ENCODE data around the gene ATE1.
"Not testable (repeated sequence)": the region's sequence is repeated elsewhere in the genome, so short reads cannot be mapped to it uniquely, and the experiment has no call there.

ATE1 gene

DNA sequence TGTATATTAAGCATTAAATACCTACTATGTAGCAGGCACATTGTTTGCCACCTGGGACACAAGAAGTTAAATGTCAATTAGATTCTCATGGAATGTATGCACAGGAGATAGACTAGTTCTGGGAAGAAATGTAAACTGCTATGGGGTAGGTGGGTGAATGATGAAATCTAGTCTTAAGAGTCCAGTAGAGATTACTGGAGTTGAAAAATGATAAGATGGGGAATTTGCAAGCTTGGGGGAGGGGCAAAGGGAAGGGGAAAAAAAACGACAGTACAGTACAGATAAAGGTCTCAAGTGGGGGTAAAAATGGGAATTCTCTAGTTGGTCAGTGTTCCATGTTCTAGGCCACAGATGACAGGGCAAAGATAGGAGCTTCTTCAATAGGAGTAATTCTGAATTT, 94.4 kb downstream of the ATE1 start:
- in situ Hi-C loops (cut with MboI; ENCODE audit: low sequenced_read_pairs), result no loop called here

DNA sequence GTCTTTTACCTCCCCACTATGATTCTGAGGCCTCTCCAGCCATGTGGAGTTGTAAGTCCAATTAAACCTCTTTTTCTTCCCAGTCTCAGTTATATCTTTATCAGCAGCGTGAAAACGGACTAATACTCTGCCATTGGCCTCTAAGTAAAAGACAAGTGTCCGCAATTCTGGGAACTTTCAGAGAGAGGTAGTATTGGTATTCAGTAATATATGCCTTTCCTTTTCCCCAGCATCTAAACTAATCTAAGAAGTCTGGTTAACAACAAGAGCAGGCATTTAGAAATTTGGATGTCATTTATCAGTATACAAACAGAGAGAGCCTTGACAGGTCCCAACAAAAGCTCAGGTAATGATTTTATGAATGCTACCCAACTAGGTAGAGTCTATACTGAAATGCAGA, 95.2 kb downstream of the ATE1 start:
- in situ Hi-C loops (cut with MboI; ENCODE audit: low sequenced_read_pairs), result no loop called here

DNA sequence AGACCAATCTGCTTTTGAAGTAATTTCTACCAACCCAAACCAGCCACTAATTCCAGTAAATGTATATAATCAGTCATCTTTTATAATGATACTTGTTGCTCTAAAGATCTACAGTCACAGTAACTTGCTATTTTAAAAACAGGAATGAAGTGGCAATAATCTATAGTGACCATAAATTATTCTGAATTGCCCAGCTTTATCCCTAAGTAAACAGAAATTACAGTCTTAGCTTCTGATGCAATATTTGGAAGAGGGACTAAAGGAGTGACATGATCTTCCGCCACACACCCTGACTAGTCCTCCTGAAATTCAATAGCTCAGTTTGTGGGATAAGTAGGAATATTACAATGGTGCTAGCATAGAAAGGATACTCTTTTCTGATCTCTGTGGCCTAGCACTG, 96.1 kb downstream of the ATE1 start:
- in situ Hi-C loops (cut with MboI; ENCODE audit: low sequenced_read_pairs), result no loop called here

DNA sequence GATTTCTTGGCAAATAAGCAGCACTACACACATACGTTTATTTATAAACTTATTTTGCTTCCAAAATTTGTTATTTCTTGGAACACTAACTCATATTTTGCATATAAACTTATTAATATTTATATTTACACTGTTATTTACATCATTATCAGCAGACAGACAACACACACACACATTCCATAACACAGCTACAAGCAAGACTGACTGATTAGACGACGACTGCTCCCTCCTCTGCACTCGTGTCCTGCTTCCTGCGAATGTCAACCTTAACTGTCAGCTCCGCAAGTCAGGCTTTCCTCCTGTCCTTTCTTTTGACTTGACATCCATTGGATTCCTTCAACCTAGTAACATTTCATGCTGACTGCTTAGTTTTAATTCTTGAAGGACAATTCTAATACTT, 96.6 kb downstream of the ATE1 start:
- in situ Hi-C loops (cut with MboI; ENCODE audit: low sequenced_read_pairs), result no loop called here

DNA sequence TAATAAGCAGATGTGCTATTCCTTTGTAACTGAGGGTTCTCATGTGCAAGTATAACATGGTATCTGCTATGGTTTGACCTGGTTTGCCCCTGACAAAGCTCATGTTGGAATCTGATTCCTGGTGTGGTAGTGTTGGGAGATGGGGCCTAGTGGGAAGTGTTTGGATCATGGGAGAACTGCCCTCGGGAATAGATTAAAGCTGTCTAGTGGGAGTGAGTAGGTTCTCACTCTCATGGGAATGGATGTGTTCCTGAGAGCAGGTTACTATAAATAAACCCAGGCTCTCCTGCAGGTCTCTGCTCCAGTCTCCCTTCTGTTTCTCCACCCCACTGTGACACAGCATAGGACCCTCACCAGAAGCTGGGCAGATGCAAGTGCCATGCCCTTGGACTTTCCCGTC, 97.7 kb downstream of the ATE1 start:
- in situ Hi-C loops (cut with MboI; ENCODE audit: low sequenced_read_pairs), result no loop called here

DNA sequence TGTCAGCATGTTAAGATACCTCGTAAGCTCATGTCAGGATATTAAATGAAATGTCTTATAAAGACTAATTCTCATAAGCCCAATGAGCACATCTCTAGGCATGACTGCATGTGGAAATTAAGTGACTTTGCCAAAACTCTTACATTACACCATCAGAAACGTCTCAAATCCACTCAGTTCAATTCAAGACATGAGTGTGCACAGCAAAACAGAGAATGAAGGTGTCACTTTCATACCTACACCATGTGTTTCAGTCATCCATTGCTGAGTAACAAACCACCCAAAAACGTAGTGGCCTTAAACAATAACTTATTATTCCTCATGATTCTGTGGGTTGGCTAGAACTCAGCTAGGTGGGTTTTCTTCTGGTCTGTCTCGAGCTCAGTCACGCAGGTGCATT, 99.8 kb downstream of the ATE1 start:
- in situ Hi-C loops (cut with MboI; ENCODE audit: low sequenced_read_pairs), result no loop called here

DNA sequence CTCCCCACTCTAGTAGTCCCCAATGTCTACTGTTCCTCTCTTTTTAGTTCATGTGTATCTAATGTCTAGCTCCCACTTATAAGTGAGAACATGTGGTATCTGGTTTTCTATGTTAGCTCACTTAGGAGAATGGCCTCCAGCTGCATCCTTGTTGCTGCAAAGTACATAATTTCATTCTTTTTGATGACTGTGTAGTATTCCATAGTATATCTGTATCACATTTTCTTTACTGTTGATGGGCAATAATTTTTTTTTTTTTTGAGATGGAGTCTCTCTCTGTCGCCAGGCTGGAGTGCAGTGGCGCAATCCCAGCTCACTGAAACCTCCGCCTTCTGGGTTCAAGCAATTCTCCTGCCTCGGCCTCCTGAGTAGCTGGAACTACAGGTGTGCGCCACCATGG, 101.1 kb downstream of the ATE1 start:
- in situ Hi-C loops (cut with MboI; ENCODE audit: low sequenced_read_pairs), result not testable (repeated sequence)

DNA sequence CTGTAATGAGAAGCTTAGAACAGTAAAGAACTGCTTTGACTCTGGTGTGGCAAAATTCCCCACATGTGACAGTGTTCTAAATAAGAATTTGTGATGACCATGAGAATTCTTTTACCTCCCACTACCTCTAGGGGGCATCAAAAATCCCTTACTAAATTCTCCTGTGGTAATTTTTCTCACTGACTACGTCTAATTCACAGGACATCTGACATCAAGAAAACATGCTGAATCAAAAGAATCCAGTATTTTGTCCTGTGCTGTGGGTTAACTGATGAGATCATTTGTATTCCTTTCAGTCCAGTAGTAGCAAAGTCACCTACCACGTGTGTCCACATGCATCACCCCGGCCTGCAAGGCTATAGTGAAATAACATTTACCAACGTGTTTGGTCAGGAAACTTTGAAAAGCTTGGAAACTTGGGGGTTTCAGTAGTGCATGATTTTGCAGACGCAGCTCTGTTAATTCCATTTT, 103.8 kb downstream of the ATE1 start:
- in situ Hi-C loops (cut with MboI; ENCODE audit: low sequenced_read_pairs), result no loop called here

DNA sequence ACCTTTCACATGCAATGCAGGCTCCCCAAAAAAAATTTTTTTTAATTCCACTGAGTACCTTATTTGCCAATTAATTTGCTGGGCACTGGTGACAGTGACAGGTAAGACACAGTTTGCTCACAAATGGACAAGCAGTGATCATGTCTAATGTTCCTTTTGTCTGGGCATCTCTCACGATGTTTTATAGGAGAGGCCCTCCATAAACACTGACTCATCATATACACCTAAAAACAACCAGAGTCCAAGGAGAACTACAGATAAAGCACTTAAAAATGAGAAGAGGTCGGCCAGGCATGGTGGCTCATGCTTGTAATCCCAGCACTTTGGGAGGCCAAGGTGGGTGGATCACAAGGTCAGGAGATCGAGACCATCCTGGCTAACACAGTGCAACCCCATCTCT, 105.1 kb downstream of the ATE1 start:
- in situ Hi-C loops (cut with MboI; ENCODE audit: low sequenced_read_pairs), result no loop called here

DNA sequence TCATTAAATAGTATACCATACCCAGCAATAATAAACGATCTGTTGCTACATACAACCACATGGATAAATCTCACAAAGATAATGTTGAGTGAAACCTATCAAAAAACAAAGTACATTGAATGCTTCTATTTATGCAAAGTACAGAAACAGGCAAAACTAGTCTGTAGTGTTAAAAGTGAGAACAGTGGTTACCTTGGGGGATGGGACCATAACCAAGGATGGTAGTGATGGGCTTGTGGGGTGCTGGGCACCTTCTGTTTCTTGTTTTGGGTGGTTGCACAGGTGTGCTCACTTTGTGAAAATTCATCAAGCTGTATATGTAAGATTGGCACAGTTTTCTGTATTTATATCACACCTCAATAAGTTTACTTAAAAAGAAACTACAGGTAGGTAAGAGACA, 105.7 kb downstream of the ATE1 start:
- in situ Hi-C loops (cut with MboI; ENCODE audit: low sequenced_read_pairs), result no loop called here

DNA sequence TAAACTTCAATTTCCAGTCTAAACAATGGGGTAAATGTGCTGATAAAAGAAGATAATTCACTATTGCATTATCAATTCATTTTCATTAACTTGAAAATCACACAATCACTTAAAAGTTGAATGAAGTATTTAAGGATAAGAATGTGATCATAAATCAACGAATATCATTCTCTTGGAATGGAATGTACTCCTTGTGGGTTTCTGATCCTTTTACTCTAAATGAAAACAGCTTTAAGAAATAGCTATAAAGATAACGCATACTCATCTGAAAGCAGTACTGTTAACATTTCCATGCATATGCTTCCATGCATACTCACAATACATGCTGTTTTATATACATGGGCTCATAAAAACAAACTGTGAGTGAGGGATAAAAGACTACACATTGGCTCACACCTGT, 108.8 kb downstream of the ATE1 start:
- in situ Hi-C loops (cut with MboI; ENCODE audit: low sequenced_read_pairs), result no loop called here

DNA sequence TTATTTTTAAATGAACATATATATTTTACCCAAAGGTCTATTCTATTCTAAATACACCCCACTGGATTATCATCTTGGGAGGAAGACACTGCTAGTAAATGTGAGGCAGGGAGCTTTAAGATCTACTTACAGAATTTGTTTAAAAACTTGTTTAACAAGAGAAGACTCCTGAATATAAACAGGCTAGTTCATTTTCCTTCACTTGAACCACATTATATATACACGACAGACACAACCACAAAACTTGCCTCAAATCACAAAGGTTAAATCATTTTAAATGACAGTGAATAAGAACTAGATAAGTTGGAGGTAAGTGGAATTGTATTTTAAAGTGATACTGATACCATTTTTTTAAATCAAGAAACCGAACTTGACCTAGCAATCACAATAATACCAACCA, 109.2 kb downstream of the ATE1 start:
- in situ Hi-C loops (cut with MboI; ENCODE audit: low sequenced_read_pairs), result no loop called here

DNA sequence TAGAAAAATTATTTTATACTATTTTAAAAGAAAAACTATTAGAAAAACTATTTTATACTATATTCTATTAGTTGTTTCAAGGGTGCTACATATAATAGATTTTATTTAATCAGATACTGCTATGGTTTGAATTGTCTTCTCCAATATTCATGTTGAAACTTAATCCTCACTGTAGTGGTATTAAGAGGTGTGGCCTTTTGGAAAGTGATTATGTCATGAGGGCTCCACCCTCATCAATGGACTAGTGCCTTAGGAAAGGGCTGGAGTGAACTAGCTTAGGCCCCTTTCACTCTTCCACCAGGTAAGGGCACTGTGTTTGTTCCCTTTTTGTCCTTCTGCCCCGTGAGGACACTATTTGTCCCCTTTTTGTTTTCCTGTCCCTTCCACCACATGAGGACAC, 111.6 kb downstream of the ATE1 start:
- in situ Hi-C loops (cut with MboI; ENCODE audit: low sequenced_read_pairs), result no loop called here

DNA sequence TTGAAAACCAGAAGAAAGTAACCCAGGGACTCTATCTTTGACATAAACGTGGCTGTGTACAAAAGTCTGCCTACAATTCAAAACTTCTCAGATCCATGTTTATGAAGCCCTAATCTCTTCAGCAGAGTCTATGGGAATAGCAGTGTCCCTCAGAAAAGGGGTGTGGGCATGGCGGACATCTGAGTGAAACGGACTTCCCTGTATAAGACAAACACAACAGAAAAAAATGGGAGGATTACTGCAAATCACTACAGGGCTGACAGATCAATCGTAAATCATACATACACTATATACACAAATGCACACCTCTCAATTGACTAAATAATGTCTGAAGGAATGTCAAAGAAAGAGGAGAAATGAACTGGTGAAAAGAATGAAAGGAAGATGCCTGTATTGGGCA, 114.0 kb downstream of the ATE1 start:
- in situ Hi-C loops (cut with MboI; ENCODE audit: low sequenced_read_pairs), result no loop called here

DNA sequence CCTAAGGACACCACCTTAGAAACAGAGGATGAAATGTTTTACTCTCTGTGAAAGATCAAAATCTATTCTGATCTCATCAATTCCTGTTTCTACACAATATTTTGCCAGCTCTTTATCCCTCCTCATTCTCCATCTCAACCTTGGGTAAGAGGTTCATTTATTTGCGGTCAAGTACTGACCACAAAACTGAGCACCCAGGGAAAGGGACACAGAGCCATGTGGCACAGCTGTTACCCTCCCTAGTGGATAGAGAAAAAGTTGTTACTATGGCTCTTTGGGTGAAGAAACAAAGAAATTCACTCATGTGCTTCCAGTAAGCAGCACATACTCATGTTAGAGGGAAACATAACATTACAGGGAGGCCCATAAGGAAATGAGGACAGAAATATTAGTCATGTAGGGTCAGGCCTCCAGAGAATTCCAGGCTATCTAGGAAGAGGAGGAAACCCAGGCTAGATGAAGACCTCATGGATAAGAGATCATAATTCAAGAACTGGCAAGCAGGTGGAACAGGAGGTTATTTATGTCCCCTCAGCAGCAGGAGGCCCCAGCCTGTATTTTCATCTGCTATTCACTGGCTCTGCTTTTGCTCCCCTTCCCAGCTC, 114.5 kb downstream of the ATE1 start:
- in situ Hi-C loops (cut with MboI; ENCODE audit: low sequenced_read_pairs), result no loop called here

DNA sequence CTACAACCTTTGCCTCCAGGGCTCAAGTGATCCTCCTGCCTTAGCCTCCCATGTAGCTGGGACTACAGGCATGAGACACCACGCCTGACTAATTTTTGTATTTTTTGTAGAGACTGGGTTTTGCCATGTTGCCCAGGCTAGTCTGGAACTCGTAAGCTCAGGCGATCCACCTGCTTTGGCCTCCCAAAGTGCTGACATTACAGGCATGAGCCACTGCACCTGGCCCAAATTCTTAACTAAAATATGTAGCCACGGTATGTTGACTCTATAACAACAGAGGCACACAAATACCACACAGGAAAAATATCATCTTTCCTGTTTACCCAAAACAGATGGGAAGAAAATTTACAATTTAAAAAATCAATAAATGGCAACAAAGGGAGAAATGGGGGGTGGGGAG, 115.8 kb downstream of the ATE1 start:
- in situ Hi-C loops (cut with MboI; ENCODE audit: low sequenced_read_pairs), result no loop called here

DNA sequence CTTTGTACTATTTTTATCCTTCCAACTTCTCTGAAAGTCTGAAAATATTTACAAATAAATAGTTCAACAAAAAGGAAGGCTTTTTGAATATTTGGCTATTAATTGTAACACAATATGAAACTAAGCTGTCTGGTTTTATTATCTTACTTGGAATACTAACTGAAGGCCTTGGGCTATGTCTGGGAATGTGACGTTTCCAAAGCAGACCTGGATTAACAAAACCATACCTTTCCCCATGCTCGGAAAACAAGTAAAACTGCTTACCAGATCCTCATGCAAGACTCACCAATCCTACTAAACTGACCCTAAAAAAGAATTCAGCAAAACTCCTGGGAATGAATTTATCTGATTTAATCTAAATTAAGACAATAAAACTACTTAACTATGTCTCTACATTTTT, 116.4 kb downstream of the ATE1 start:
- in situ Hi-C loops (cut with MboI; ENCODE audit: low sequenced_read_pairs), result no loop called here

DNA sequence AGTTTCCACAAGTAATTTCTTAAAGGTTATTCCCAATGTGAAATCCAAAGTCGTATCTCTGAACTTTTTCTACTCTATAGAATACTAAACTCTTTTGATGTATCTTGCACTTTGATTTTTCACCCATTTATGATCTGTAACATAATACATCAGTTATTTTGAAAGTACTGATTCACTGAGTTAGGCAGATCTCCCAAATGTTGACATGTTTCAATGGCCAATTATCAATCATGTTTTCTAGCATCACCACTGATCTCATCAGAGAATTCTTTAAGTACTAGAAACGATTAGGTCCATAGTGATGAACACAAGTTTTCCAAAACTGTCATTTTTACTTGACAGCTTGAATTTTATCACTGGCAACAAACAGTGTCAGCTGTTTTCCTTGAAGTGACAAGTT, 119.0 kb downstream of the ATE1 start:
- in situ Hi-C loops (cut with MboI; ENCODE audit: low sequenced_read_pairs), result no loop called here

DNA sequence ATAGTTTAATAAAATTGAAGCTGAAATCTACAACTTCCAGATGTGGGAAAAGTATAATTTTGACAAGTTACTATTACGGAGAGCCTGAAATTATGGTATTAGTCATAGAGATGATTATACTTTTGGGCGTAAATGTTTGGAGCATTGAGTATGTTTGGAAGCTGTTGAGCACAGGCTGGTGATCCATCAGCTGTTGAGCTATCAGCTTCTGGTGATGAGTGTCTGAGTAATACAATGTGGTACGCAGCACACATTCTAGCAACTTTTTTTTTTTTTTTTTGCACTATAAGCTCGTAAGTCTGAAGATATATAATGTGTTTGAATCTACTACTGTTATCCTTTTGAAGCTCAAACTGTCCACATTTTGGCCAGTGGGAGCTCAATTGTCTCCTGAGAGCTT, 123.4 kb downstream of the ATE1 start:
- in situ Hi-C loops (cut with MboI; ENCODE audit: low sequenced_read_pairs), result no loop called here

DNA sequence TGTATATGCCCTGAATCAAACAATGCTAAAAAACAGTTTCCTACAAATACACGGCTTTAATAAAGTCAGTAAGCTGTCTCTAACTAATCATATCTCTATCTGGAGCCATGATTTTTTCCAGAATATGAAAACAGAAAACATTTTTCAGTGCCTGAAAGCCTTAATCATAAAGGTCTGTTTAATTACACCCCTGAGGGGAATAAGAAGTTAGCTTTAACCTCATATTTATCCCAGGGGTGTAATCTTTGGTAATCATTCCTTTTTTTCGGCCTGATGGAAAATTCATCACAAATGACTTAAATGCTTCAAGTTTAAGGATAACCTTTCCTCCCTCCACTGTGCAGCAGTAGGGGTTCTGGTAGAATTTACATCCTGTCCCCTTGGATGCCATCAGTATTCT, 124.2 kb downstream of the ATE1 start:
- in situ Hi-C loops (cut with MboI; ENCODE audit: low sequenced_read_pairs), result no loop called here

DNA sequence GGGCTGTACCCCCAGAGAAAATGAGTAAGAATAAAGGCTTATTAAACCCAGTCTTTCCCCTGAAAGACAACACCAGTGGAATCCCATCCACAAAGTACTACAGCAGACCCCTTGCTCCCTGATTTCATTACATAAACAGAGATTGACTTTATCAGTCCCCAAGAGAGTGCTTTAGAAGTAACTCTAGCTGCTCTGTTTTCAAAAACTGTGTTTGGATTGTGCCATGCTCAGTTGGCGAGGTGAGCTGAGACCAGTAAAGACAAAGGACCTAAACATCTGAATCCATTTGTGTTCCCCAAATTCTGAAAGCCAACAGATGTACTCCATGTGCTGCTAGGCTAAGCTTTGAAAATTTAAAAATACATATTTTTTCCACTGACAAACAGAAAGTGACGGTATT, 127.0 kb downstream of the ATE1 start:
- in situ Hi-C loops (cut with MboI; ENCODE audit: low sequenced_read_pairs), result no loop called here

DNA sequence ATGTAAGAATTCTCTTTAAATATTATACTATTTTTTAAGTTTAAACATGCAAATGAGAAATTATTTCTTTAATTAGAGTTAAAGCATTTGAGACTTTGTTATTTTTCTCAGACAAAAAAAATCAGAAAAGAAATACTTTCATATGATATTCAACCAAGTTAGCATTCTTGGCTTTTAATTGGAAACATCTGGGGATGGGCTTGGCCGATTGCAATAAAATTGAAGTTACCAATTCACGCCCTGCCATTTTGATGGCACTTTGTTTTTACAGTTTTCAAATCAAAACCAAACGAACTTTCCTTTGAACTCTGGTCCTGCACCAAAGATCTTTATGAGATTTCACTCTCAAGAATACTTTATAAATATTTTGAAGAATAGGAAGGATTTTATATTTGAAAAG, 127.7 kb downstream of the ATE1 start:
- in situ Hi-C loops (cut with MboI; ENCODE audit: low sequenced_read_pairs), result no loop called here

DNA sequence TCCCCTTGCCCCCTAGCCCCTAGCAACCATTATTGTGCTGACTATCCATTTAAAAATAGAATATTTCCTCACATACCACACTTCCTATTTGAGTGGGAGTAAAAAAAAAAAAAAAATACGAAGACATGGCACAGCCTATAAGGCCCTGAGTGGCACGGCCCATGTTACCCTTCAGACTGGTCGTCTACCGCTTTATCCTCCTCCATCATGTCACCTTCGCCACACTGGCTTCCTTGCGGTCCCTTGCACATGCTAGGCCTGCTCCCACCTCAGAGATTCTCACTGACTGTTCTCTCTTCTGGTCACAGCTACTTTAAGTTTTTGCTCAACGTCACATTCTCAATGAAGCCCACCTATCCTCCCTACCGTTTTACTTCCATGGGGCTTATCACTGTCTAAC, 130.3 kb downstream of the ATE1 start:
- in situ Hi-C loops (cut with MboI; ENCODE audit: low sequenced_read_pairs), result no loop called here

DNA sequence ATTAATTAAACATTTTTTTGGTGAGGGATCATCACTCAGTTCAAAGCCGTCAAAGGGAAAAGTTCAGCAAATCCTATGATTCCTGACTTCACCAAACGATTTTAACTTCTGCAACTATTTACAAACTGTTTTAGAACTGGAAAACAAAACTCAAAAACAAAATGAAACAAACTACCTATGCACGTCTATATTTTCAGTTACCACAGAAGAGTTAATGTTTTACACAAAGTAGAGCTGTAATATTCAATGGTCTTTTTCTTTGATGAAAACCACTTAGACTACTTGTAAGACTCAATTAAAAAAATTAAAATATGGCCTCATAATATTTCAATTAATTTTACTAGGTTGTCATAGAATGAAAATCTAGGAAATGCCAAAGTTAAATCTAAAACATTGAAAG, 131.5 kb downstream of the ATE1 start:
- in situ Hi-C loops (cut with MboI; ENCODE audit: low sequenced_read_pairs), result no loop called here
